ENCODE results near the gene APBA2. TPM values are rescaled to one million over a fixed set of nuclear protein-coding genes. Genes with fewer than 3 reads are reported as not detected.

APBA2 gene
- total RNA-seq, 1 experiment from 2014 or later = 0.31 TPM

DNA sequence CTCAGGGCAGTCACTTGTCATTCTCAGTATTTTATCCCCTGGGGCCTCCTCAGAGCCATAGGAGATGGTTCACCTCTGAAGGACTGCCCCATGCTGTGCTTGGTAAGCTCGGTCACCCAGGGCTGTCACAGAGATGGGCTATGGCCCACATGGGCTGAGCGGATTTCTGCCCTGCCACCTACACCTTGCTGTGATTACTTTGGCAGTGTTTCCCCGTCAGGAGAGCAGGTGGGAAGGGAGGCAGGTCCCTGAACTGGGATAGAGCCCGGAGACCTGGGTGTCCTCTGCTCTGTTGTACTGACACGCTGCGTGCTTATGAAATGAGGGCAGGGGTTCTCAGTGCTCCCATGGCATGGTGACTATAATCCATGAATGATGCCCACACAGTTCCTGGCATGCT is 48.9 kb downstream of the APBA2 start:
- ChIA-PET POLR2A (no interaction called here), CTCF (no interaction called here)
- H3K9me3 ChIP-seq (ENCODE audit: control insufficient read depth, insufficient read depth, low read depth, low read length) = no peaks in the 10 kb centered on the region
- intact Hi-C loops (cut with micrococcal nuclease; ENCODE audit: unreplicated experiment) (no loop called here), in situ Hi-C loops (cut with HindIII; ENCODE audit: low pct_unique_long_range_greater_than_20kb, low sequenced_read_pairs) (no loop called here)
- no peak overlapping the region for H3K4me3 ChIP-seq (ENCODE audit: low read depth in 2 of 2, low read length in 2 of 2)
- no peak overlapping the region for H3K27ac ChIP-seq (ENCODE audit: low read length)
- DNase-seq (ENCODE audit: low read depth, low spot score) (no peak), ATAC-seq (no peak)
- TF ChIP-seq, protein P1, sequence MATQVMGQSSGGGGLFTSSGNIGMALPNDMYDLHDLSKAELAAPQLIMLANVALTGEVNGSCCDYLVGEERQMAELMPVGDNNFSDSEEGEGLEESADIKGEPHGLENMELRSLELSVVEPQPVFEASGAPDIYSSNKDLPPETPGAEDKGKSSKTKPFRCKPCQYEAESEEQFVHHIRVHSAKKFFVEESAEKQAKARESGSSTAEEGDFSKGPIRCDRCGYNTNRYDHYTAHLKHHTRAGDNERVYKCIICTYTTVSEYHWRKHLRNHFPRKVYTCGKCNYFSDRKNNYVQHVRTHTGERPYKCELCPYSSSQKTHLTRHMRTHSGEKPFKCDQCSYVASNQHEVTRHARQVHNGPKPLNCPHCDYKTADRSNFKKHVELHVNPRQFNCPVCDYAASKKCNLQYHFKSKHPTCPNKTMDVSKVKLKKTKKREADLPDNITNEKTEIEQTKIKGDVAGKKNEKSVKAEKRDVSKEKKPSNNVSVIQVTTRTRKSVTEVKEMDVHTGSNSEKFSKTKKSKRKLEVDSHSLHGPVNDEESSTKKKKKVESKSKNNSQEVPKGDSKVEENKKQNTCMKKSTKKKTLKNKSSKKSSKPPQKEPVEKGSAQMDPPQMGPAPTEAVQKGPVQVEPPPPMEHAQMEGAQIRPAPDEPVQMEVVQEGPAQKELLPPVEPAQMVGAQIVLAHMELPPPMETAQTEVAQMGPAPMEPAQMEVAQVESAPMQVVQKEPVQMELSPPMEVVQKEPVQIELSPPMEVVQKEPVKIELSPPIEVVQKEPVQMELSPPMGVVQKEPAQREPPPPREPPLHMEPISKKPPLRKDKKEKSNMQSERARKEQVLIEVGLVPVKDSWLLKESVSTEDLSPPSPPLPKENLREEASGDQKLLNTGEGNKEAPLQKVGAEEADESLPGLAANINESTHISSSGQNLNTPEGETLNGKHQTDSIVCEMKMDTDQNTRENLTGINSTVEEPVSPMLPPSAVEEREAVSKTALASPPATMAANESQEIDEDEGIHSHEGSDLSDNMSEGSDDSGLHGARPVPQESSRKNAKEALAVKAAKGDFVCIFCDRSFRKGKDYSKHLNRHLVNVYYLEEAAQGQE (IDR thresholded peaks at IDR 0.05; ENCODE audit: insufficient read depth in 1 of 2, low read depth in 2 of 2, low read length in 1 of 2) = no peak
- no peak for TF ChIP-seq TCF7L2 (IDR thresholded peaks at IDR 0.05; ENCODE audit: low read depth, low read length)
- no peaks in the 10 kb centered on the region for H3K36me3 ChIP-seq (ENCODE audit: control insufficient read depth, insufficient read depth, low read length)
- BruUV-seq (replicated peaks) = no TSS peak
- no peaks in the 10 kb centered on the region for H3K27me3 ChIP-seq (ENCODE audit: control insufficient read depth, insufficient read depth, low read length)
- H3K4me1 ChIP-seq (ENCODE audit: control insufficient read depth, insufficient read depth, low read length) = no peaks in the 10 kb centered on the region

DNA sequence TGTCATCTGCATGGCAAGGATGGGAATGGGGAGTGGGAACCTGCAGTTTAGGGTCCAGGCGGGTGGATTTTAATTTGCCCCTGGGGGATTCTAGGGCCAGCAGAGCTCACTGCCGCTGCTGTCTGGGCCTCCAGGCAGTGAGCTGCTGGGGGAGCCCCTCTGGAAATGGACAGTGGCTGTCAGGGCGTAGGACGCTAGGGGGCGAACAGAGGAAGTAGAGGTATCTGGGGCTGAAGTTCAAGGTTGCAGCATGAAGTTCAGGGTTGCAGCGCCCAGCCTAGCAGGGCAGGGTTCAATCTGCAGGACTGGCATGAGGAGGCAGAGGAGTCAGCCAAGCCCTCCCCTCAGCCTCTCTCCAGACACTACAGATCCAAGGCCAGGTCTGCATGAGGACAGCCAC is 49.5 kb downstream of the APBA2 start:
- BruUV-seq (replicated peaks) = no TSS peak
- ATAC-seq = peak; percentile 88
- no peak for TF ChIP-seq POLR2AphosphoS5 (IDR thresholded peaks at IDR 0.05; ENCODE audit: low read depth, low read length)
- no peak for TF ChIP-seq SIN3A (IDR thresholded peaks at IDR 0.05; ENCODE audit: borderline replicate concordance, insufficient read depth, low read depth, low read length)
- TF ChIP-seq TCF7L2 (IDR thresholded peaks at IDR 0.05; ENCODE audit: low read depth, low read length) = no peak
- TF ChIP-seq, protein P1 (IDR thresholded peaks at IDR 0.05; ENCODE audit: insufficient read depth in 1 of 2, low read depth in 2 of 2, low read length in 1 of 2) = no peak
- TF ChIP-seq, protein P2, sequence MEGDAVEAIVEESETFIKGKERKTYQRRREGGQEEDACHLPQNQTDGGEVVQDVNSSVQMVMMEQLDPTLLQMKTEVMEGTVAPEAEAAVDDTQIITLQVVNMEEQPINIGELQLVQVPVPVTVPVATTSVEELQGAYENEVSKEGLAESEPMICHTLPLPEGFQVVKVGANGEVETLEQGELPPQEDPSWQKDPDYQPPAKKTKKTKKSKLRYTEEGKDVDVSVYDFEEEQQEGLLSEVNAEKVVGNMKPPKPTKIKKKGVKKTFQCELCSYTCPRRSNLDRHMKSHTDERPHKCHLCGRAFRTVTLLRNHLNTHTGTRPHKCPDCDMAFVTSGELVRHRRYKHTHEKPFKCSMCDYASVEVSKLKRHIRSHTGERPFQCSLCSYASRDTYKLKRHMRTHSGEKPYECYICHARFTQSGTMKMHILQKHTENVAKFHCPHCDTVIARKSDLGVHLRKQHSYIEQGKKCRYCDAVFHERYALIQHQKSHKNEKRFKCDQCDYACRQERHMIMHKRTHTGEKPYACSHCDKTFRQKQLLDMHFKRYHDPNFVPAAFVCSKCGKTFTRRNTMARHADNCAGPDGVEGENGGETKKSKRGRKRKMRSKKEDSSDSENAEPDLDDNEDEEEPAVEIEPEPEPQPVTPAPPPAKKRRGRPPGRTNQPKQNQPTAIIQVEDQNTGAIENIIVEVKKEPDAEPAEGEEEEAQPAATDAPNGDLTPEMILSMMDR (IDR thresholded peaks at IDR 0.05) = peak; percentile 80; the same call in 1 of the 2 replicates
- Histone ChIP-seq H3K36me3 (ENCODE audit: control insufficient read depth, insufficient read depth, low read length) (no peaks in the 10 kb centered on the region), H3K4me3 (ENCODE audit: low read depth in 2 of 2, low read length in 2 of 2) (no peak overlapping the region), H3K27me3 (ENCODE audit: control insufficient read depth, insufficient read depth, low read length) (no peaks in the 10 kb centered on the region), H3K27ac (ENCODE audit: low read length) (no peak overlapping the region), H3K9me3 (ENCODE audit: control insufficient read depth, insufficient read depth, low read depth, low read length) (no peaks in the 10 kb centered on the region), H3K4me1 (ENCODE audit: control insufficient read depth, insufficient read depth, low read length) (no peaks in the 10 kb centered on the region)
- in situ Hi-C loops (cut with HindIII; ENCODE audit: low pct_unique_long_range_greater_than_20kb, low sequenced_read_pairs) = no loop called here
- POLR2A ChIA-PET = no interaction called here
- DNase-seq (ENCODE audit: low read depth, low spot score) = no peak
- intact Hi-C loops (cut with micrococcal nuclease; ENCODE audit: unreplicated experiment) = no loop called here
- CTCF ChIA-PET = no interaction called here
